Prostate gland (tissue), 2 donors: ENCODE data around the gene LMO2.

Source experiments
- CTCF ChIP-seq, 4 experiments: fragments of 200-600 bp in 2 of 4; fragments of 450-650 bp in 2 of 4; sonication (generic) in 2 of 4; IDR thresholded peaks; 1 replicate in 3 of 4; 2 replicates in 1 of 4; pipeline ENCODE4 v1.5.1; 2016 to 2019; ENCODE audit warnings: antibody characterized with exemption in 4 of 4, mild to moderate bottlenecking in 2 of 4, moderate library complexity in 2 of 4
- POLR2AphosphoS5 ChIP-seq: sonication (generic); formaldehyde crosslinking; IDR thresholded peaks from one replicate; pipeline ENCODE4 v1.6.1; 2017; ENCODE audit warnings: antibody characterized with exemption

- TF ChIP-seq CTCF (IDR thresholded peaks at IDR 0.05): no peak
- no peak for TF ChIP-seq POLR2AphosphoS5
Measured at GRCh38 chr11:33874433-33874832, 17.4 kb downstream of the LMO2 start.
